Measurements from ENCODE around the gene PHYH. TPM values are rescaled to one million over a fixed set of nuclear protein-coding genes. Genes with fewer than 3 reads are reported as not detected.

The PHYH gene
- total RNA-seq, 1 experiment from 2014 or later: 33.6 TPM

Other genes starting within 250 kb of the PHYH start
- 73.9 and 76.6 TPM in 2 replicates for gene OPTN, start 199.9 kb downstream of the PHYH start, total RNA-seq (2014; rRNA removed; shearing (Covaris generic))
- gene MCM10, start 138.5 kb downstream of the PHYH start, total RNA-seq (2014; rRNA removed; shearing (Covaris generic)): 33.6 and 34.4 TPM in 2 replicates
- not detected in 2 replicates for gene UCMA, start 65.7 kb downstream of the PHYH start, total RNA-seq (2014; rRNA removed; shearing (Covaris generic))
- 58.6 and 80.2 TPM in 2 replicates for gene SEPHS1, start 48.2 kb upstream of the PHYH start, total RNA-seq (2014; rRNA removed; shearing (Covaris generic))
- 22.0 and 44.2 TPM in 2 replicates for gene BEND7, start 228.9 kb upstream of the PHYH start, total RNA-seq (2014; rRNA removed; shearing (Covaris generic))